IPS-NIHi7 (cell line): ENCODE data around the gene KCTD19.

Experiments
- DNase-seq: peaks from one replicate; pipeline ENCODE4 v3.0.0; 2012; ENCODE audit warnings: mixed read lengths; ENCODE audit errors: extremely low spot score

The KCTD19 gene

GRCh38 chr16:67260426-67261063 lies 66.0 kb downstream of the KCTD19 start:
- DNase-seq: peak; percentile 58

- DNase-seq: no peak
Measured at GRCh38 chr16:67259705-67260104, 66.8 kb downstream of the KCTD19 start.

- no peak for DNase-seq
Measured at GRCh38 chr16:67258161-67258835, 68.2 kb downstream of the KCTD19 start.

- DNase-seq: no peak
Measured at GRCh38 chr16:67257486-67258160, 68.9 kb downstream of the KCTD19 start.

- DNase-seq: no peak
Measured at GRCh38 chr16:67256701-67257230, 69.8 kb downstream of the KCTD19 start.

- DNase-seq: no peak
Measured at GRCh38 chr16:67255553-67256221, 70.9 kb downstream of the KCTD19 start.

- DNase-seq: no peak
Measured at GRCh38 chr16:67254801-67255552, 71.6 kb downstream of the KCTD19 start.

- DNase-seq: no peak
Measured at GRCh38 chr16:67252609-67253497, 73.7 kb downstream of the KCTD19 start.

GRCh38 chr16:67250045-67250327 lies 76.6 kb downstream of the KCTD19 start:
- DNase-seq: no peak

GRCh38 chr16:67249178-67250044 lies 77.1 kb downstream of the KCTD19 start:
- DNase-seq: peak; percentile 40

GRCh38 chr16:67248401-67249177 lies 78.0 kb downstream of the KCTD19 start, which contains the start of gene SLC9A5:
SLC9A5 (plus strand) TSS chr16:67248979; CDS start chr16:67249015, 36 bp downstream.
- peak; percentile 43 for DNase-seq

GRCh38 chr16:67248073-67248400 lies 78.5 kb downstream of the KCTD19 start:
- DNase-seq: no peak

- DNase-seq: peak; percentile 92
Measured at GRCh38 chr16:67247192-67248072, 79.1 kb downstream of the KCTD19 start, which contains the start of gene FHOD1. FHOD1 (minus strand) TSS chr16:67247481; CDS start chr16:67247410, 71 bp downstream.

- DNase-seq: peak; percentile 87
Measured at GRCh38 chr16:67246756-67247191, 79.8 kb downstream of the KCTD19 start.

- DNase-seq: peak; percentile 70
Measured at GRCh38 chr16:67246081-67246755, 80.3 kb downstream of the KCTD19 start.

GRCh38 chr16:67245674-67246080 lies 80.9 kb downstream of the KCTD19 start:
- no peak for DNase-seq

GRCh38 chr16:67245186-67245585 lies 81.4 kb downstream of the KCTD19 start:
- no peak for DNase-seq
